HG03066 (cell line): ENCODE data around the gene LRRC61.

ENCODE experiments used
- ATAC-seq: cut with Tn5 transposase; IDR thresholded peaks from one replicate; pipeline ENCODE4 v1.9.1; 2021; ENCODE audit warnings: low read depth; ENCODE audit not compliant: unreplicated experiment

LRRC61 gene

DNA sequence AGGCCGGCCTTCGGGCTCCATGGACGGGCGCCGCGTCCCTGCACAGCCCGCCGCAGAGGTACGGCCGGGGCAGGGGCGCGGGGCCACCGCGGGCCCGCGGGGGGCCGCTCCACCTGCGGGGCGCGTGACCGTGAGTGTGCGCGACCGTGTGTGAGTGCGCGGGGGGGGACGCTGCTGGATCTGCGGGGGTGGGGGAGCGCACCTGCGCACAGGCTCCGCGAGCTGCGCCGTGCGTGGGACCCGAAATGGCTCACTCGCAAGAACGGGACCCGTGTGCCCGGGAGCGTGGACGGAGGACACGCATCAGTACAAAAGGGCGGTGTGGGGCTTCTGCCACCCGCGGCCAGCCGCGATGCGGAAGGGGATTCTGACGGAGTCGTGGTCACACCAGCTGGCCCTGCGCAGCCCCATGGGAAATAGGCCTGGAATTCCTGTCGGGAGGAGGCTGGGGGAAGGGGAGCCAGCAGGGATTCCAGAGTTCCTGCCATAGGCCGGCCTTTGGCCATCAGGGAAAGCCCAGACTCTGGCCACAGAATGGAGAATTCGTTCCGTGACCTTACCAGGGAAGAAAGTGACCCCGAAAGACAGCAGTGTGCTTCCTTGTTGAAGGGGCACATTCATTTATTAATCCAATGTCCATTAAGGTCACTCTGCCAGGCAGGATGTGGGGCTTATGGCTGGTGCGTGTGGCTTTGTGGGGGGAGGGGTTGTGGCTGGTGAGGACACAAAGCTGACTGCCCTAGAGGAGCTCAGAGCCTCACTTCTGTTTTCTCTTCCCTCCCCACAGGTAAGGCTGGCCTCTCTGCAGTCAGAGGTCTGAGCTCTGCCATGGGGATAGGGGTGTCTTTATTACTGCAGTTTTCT, 46.0 kb downstream of the LRRC61 start:
- ATAC-seq, result peak; percentile 51

DNA sequence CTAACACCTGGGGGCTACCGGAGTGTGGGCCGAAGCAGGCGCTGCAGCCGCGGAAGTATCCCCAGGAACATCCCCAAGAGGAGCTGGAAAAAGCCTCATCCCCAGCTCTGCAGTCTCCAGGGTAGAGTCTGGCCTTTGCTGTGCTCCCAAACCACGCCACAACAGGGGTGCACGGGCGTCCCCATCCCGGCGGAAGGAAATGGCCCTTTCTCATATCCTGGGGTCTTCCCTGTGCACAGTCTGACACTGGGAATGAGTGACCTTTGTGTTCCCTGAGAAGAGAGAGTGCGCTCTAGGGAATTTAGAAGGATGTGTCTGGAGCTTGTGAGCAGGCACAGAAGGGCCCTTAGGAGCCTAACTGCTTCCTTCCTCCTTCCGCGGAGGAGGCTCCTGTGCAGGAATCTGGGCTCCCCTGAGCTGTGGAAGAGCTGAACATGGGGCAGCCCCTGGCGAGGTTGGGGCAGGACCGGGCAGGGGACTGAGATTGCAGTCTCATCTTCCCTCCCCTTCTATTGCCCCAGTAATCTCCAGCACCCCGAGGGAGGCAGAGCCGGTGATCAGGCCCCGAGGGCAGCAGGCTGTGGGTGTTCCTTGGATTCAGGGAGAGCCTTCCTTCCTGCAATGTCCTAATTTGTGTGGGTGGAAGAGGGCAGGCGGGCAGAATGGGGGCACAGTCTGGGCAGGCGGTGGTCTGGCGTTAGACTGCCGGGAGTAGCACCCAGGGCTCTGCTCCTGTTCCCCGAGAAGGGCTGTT, 46.8 kb downstream of the LRRC61 start:
- no peak for ATAC-seq

DNA sequence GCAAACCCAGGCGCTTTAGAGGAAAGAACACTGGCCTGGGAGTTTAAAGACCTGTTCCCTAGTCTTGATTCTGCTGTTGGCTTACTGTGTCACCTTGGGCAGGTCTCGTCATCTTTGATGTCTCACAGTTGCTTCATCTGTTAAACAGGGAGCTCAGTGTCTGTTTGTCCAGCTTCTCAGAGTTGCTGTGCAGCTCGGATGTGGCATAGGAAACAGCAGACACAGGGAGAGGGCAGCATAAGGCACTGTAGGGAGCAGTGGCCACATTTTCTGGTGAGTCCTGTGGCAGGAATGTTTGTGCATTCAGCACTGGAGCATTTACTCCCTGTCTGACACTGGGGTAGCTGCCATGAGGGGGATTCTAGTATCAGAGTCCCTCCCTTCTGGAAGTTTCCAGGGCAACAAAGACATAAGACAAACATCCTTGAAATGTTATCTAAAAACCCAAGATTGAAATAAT, 47.5 kb downstream of the LRRC61 start:
- no peak for ATAC-seq

DNA sequence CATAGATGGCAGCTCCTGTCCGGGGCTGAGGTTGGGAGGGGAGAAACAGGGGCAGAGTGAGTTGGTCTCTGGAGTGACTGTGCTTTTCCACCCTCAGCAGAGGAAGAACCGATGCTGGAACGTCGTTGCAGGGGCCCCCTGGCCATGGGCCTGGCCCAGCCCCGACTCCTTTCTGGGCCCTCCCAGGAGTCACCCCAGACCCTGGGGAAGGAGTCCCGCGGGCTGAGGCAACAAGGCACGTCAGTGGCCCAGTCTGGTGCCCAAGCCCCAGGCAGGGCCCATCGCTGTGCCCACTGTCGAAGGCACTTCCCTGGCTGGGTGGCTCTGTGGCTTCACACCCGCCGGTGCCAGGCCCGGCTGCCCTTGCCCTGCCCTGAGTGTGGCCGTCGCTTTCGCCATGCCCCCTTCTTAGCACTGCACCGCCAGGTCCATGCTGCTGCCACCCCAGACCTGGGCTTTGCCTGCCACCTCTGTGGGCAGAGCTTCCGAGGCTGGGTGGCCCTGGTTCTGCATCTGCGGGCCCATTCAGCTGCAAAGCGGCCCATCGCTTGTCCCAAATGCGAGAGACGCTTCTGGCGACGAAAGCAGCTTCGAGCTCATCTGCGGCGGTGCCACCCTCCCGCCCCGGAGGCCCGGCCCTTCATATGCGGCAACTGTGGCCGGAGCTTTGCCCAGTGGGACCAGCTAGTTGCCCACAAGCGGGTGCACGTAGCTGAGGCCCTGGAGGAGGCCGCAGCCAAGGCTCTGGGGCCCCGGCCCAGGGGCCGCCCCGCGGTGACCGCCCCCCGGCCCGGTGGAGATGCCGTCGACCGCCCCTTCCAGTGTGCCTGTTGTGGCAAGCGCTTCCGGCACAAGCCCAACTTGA, 48.2 kb downstream of the LRRC61 start:
- ATAC-seq, result no peak

DNA sequence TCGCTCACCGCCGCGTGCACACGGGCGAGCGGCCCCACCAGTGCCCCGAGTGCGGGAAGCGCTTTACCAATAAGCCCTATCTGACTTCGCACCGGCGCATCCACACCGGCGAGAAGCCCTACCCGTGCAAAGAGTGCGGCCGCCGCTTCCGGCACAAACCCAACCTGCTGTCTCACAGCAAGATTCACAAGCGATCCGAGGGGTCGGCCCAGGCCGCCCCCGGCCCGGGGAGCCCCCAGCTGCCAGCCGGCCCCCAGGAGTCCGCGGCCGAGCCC, 48.8 kb downstream of the LRRC61 start:
- no peak for ATAC-seq

DNA sequence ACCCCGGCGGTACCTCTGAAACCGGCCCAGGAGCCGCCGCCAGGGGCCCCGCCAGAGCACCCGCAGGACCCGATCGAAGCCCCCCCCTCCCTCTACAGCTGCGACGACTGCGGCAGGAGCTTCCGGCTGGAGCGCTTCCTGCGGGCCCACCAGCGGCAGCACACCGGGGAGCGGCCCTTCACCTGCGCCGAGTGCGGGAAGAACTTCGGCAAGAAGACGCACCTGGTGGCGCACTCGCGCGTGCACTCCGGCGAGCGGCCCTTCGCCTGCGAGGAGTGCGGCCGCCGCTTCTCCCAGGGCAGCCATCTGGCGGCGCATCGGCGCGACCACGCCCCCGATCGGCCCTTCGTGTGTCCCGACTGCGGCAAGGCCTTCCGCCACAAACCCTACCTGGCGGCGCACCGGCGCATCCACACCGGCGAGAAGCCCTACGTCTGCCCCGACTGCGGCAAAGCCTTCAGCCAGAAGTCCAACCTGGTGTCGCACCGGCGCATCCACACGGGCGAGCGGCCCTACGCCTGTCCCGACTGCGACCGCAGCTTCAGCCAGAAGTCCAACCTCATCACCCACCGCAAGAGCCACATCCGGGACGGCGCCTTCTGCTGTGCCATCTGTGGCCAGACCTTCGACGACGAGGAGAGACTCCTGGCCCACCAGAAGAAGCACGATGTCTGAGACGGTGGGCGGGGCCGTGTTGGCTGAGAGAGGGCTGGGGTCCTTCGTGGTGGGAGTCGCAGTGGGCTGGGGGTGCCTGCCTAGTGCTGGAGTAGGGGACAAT, 49.3 kb downstream of the LRRC61 start:
- no peak for ATAC-seq

DNA sequence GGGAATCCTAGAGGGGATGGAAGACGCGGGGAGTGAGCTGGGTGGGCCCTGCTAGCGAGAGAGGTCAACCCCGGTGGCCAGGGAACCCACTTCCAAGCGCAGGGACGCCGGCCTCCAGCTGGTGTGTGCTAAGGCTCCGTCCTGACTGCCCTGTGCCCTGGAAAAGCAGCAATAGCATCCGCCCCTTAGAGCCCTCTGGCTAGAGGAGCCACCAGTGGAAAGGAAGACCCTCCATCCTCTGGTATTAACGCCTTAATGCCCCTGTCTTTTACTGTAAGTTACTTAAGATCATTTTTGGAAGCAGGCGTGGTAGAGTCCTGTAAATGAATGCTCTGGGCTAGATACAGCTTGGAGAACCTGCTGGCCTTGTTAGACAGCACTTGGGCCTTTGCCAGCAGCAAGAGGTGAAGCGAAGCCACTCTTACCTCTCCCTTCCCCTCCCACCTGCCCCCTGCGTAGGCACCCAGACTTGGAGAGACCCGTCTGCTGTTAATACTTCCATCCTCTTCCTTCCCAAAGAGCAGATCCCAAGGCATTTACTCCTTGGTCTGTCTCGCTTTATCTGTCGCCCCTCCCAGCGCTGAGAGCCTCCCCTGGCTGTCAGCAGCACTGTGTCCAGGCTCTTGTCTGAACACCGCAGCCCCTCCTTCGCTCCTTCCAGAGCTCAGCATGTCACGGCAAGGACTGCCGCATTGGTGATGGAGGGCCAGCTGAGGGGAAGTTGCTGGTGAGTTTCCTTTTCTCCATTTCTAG, 50.1 kb downstream of the LRRC61 start:
- no peak for ATAC-seq

DNA sequence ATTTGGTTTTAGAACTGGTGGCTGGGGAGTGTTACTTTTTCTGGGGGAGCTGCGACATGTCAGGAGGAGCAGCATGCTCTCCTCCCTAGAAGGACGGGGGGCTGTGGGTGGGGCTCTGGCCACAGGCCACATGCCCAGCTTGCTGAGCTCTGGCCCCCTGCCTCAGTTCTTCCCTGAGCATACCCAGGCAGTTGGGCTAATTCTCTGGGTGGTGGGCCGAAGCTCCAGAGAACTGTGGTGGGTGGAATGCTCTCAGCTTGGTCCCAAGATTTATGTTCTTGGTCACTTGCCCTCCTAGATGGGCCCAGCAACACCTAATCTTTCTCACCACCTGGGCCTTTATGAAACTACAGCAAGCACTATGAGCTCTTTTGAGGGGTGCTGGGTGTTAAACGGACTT, 50.9 kb downstream of the LRRC61 start:
- ATAC-seq, result no peak

DNA sequence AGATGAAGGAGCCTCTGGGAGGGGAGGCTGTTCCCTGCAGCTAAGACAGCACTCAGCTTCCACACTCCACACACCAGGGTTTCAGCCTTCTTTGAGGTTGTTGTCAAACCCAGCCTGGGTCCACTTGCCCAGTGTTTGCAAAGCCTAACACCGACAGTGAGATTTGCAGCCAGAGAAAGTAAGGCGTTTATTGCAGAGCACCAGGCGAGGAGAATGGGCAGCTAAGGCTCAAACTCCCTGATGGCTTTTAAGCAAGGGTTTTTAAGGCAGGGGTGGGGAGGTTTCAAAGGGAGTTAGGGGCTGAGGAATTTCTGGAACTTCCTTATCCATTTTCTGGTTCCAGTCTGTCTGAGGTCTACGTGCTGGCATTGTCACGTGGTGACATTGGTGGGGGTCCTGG, 51.3 kb downstream of the LRRC61 start:
- ATAC-seq, result no peak

DNA sequence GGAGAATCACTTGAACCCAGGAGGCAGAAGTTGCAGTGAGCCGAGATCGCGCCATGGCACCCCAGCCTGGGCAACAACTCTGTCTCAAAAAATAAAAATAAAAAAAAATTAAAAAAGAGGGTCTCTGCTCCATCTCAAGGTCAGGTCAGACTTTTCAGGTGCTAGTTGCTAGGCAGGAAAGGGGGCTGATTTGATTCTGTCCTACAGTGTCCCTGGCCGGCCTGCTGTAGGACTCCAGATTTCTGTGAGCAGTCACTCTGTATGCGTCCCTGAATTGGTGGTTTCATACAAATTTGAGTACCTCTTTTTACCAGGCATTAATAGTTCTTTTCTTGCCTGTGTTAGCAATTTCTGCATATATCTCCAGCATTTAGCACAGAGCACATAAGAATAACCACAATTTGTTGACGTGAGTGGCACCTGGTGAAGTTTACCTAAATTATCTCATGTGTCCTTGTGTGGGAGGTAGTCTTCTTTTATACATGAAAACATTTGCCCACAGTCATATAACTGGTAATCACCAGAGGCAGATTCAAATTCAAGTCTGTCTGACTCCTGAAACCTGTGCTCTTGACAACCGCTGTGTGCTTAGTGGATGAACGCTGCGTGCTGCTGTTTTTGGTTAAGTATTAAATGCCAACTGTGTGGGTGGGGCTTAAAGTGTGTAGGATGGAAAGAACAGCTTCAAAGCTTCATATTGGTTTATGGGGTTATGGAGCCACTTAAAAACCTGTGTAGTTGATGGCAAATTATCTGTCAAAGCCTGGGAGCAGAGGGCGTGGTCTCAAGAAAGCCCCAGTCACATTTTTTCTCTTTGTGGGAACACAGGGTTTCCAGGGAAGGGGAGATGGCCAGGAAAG, 52.7 kb downstream of the LRRC61 start:
- ATAC-seq, result no peak

DNA sequence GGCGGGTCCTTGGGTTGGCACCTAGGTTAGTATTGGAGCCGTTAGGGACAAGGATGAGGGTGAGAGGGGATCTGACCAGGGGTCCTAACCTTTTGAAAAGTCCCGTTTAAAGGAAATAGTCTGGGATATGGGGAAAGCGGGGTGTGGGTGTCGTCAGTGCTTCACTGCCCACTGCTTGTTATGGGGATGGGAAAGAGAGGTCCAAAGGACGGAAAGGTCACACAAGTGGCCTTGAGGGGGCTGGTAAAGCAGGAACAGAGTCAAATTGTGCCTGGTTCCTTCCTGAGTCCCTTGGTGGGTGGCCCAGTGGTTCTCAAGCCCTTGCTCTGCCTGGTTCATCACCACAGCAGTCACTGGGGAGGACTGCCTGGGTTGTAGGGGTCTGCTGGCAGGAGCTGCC, 53.4 kb downstream of the LRRC61 start:
- ATAC-seq, result no peak

DNA sequence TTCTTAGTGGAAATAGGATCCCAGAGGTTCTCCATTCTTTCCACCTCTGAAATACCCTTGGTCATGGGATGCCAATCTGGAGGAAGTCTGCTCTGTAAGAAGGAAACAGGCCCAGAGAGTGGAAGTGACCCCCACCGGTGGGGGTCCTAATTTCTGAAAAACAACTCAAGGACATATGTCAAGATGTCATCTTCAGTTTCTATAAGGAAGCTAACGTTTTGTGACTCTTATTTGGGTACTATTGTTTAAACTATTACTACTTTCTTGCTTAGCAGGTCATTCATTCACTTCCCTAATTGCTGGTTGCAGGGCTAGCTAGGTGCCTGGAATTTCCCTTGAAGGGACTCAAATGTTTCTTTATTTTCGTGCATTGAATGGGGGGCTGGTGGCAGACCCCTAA, 54.0 kb downstream of the LRRC61 start:
- no peak for ATAC-seq

DNA sequence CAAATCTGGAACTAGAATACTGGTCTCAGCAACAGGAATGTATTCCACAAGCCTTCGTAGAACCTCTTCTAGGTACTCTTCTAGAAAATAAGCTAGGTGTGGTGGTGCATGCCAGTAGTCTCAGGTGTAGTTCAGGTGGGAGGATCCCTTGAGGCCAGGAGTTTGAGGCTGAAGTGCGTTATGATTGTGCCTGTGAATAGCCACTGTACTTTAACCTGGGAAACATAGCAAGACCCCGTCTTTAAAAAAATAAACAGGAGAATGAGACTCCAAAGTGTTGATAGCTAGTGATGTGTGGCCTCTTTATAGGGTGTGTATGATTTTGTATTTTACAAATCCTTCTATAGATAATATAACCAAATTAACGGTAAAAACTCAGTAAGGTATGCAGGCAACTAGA, 54.5 kb downstream of the LRRC61 start:
- ATAC-seq, result no peak

DNA sequence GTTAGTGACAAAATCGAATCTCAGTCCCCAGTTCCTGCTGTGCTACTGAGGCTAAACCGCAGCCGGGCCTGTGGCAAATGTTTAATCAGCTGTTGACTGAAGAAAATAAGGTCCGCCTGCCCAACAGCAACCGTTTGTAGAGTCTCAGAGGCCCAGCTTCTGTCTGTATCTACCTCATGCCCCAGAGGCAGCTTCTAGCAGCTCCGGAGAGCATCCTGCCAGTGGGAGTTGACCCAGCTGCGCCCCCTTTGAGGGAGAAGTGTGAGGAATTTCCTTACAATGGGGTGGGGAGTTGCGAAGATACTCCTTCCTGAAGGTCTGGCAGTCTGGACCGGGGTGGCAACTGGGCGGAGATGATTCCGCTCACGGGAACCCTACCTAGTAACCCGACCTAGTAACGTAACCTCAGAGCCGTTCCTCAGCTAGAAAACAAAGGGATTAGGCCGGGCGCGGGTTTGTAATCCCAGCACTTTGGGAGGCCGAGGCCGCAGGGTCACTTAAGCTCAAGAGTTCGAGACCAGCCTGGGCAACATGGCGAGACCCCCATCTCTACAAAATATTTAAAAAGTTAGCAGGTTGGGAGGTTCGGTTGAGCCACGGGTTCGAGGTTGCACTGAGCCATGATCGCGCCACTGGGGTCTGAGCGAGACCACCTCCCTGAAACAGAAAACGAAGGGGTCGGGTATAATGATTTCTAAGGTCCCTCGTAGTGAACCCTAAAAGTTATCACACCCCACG, 55.1 kb downstream of the LRRC61 start:
- no peak for ATAC-seq

DNA sequence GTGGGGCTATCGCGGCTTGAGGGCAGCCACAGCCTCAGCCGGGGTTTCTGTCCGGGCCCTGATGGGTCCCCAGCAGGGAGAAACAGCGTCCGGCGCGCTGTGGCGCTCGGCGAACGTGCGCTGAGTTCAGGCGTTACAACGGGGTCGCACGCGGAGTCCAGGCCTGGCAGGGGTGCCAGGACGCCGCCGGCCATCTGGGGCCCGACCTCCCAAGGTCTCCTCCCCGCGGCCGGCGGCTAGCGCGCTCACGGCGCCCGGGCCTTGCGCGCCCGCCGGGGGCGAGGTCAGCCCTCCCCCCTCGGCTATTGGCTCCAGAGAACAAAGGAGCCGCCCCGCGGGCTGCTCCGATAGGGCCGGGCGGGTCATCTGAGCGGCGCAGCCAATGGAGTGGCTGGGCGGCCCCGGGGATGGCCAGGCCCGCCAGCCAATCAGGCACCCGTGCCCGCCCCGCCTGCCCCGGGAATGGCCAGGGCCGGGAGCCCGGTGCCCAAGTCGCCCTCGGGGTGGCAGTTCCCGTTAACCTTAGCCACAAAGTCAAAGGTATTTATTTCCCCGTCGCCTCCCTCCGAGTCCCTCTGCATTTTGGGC, 55.8 kb downstream of the LRRC61 start, which contains the start of gene ZNF775:
TSS of gene ZNF775 (plus strand) at position 478 of the 588 bp plus-strand sequence. CDS start 9,141 bp downstream, outside the sequence.
- ATAC-seq, result peak; percentile 62

DNA sequence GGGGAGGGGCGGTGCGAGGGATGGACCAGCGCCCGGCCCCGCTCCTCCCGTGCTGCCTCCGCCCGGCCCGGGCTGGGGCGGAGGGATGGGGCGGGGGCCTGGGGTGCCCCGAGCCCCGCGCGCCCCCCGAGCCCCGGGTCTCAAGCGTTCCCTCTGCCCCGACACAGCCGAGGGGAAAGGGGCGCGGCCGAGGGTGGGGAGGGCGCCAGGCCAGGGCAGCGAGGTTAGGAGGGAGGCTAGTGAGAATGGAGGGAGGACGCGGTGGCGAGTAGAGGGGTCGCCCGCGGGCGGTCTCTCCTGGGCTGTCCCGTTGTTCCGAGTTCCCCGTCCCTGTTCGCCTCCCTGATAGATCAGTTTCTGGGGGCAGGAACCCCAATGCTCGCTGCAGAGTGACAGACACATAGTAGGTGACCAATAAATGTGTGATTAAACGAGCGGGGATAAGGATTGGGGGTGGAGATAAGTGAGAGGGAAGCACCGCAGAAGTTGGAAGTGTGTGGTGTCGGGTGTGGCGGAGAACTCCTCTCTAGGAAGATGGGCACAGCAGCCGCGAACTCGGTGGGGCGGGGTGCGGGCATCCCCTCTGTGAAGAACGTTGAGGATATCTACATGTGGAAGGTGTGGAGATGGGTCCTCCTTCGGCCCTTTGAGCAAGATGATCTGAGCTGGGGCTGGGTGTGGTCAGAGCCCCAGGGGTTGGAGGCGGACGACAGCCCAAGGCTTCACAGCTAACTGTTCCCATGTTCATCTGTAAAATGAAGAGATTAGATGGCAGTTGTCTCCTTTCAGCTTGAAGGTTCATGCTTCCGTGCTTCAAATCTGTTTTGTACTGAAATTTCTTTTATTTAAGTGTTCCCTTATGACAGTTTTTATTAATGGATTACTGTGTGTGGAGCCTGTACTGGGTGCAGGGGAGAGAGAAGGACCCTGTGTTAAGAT, 56.6 kb downstream of the LRRC61 start:
- peak; percentile 19 for ATAC-seq
